ENCODE measurements around the gene THADA.
"Not testable (repeated sequence)": the region's sequence is repeated elsewhere in the genome, so short reads cannot be mapped to it uniquely, and the experiment has no call there.

The THADA gene

GRCh38 chr2:43414586-43415135 is 181.2 kb downstream of the THADA start:
- DNase-seq (ENCODE audit: low read depth, low spot score), result no peak

- DNase-seq (ENCODE audit: low read depth, low spot score), result no peak
Observed at GRCh38 chr2:43414033-43414432, 181.8 kb downstream of the THADA start.

DNA sequence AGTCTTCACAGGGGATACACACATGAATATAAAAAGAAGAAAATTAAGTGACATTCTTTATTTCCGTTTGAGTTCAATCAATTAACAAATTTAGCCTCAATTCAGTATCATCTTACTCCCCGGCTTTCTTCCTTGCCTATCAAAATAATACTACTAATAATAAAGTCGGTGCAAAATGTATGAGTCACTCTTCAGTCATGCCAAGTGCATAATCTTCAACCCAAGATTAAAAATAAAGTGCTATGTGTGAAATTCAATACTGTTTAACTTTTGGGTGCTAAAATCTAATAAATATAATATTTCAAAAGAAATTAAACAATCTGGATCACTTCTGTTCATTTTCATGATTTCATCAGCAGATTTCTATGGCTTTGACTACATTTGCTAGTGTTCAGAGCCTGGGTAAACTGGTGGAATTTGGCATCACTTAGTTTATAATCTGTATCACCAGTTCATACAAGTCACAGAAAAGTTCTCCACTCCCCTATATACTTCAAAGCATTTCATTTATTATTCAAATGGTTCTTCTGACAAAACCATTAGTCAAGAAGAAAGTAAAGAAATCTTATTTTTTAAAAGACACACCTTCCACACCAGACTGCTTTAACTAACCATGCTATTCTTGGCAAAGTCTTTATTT is 183.6 kb downstream of the THADA start:
- DNase-seq (ENCODE audit: low read depth, low spot score), result no peak

DNA sequence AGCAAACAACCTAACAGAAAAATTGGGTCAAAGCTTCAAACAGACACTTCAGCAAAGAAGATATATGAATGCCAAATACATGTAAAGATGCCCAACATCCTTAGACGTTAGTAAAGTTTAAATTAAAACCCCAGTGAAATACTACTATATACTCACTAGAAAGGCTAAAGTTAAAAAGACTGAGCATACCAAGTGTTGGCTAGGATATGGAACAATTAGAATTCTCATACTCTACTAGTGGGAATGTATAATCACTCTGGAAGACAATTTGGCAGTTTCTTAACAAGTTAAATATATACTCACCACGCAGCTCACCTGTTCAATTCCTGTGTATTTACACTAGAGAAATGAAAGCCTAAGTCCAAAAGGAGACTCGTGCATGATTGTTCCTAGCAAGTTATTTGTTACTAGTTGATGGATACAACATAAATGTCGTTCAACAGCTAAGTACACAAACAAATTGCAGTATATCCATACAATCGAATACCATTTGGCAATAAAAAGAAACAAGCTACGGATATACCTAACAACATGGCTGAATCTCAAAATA is 185.7 kb downstream of the THADA start:
- no peak for DNase-seq (ENCODE audit: low read depth, low spot score)

DNA sequence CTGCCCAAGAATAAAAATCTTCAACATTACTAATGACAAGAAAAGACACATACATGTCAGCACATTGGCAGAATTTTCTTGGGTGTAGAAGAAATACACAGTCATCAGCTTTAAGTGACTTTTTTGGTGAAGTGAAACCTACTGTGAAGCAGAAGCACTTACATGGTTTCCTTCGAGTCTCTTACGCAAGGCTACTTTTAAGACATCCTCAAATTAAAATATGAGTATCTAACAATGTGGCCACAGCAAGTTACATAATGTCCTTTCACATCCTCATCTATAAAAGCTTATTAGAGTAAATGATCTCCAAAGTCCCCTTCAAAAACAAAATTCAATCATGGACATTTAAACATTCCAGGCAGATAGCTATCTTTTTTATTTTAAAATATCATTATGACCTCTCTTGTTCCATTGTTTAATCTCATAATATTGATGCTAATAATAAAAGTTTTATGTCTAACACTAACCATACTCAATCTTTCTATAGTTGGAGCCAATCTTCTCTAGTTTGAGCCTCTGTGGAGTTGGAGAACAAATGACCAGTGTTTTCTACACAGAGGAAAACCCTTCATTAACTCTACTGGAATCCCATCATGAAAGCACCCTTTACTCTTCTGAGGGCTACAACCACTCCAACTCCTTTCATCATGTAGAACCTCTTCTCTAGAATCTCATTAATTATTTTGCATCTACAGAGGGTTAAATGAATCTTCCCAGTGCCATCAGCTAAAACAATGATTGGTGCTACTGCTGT is 187.3 kb downstream of the THADA start:
- DNase-seq (ENCODE audit: low read depth, low spot score), result no peak

- no peak for DNase-seq (ENCODE audit: low read depth, low spot score)
Observed at GRCh38 chr2:43407935-43408334, 187.9 kb downstream of the THADA start.

GRCh38 chr2:43406651-43407279 is 189.1 kb downstream of the THADA start:
- no peak for DNase-seq (ENCODE audit: low read depth, low spot score)

GRCh38 chr2:43405829-43406228 is 190.0 kb downstream of the THADA start:
- no peak for DNase-seq (ENCODE audit: low read depth, low spot score)

DNA sequence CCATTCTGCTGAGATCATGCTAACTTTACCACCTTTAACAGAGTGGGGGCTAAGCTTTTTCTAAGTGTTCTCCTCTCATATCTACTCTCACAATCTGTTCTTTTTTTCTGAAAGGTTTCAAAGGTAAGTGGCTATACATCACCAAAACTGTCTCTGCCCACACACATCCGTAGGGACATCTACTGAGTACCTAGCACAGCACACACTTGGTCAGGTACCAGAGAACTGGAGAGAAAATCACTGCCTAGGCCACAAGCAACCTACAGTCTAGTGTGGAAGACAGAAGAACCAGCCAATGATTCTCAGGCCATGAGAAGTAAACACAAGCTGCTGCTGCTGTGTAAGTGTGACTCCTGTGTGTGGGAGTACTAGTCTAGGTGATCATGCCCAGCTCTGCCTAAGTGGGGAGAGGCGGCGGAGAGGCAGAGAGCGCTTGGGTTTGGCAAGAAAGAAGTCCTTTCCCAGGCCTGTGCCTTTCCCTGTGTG is 193.3 kb downstream of the THADA start:
- DNase-seq (ENCODE audit: low read depth, low spot score), result no peak

- no peak for DNase-seq (ENCODE audit: low read depth, low spot score)
Observed at GRCh38 chr2:43402002-43402401, 193.8 kb downstream of the THADA start.

GRCh38 chr2:43400508-43400907 is 195.3 kb downstream of the THADA start:
- DNase-seq (ENCODE audit: low read depth, low spot score), result no peak

- DNase-seq (ENCODE audit: low read depth, low spot score), result no peak
Observed at GRCh38 chr2:43399515-43400264, 196.1 kb downstream of the THADA start.

- no peak for DNase-seq (ENCODE audit: low read depth, low spot score)
Observed at GRCh38 chr2:43399098-43399497, 196.7 kb downstream of the THADA start.

GRCh38 chr2:43397821-43398220 is 198.0 kb downstream of the THADA start:
- DNase-seq (ENCODE audit: low read depth, low spot score), result no peak

GRCh38 chr2:43397411-43397810 is 198.4 kb downstream of the THADA start:
- DNase-seq (ENCODE audit: low read depth, low spot score), result no peak

DNA sequence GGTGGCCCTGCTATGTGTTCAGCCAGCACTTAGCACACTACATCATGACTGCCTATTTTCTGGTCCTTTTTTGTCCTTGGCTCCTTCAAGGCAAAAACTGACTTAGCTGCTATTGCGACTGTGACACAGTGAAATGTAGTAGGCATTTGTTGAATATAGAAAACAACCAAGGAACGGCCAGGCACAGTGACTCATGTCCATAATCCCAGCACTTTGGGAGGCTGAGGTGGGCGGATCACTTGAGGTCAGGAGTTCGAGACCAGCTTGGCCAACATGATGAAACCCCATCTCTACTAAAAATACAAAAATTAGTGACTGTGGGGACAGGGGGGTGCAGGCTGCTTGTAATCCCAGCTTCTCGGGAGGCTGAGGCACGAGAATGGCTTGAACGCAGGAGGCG is 199.5 kb downstream of the THADA start:
- DNase-seq (ENCODE audit: low read depth, low spot score), result not testable (repeated sequence)

GRCh38 chr2:43393918-43394317 is 201.9 kb downstream of the THADA start:
- no peak for DNase-seq (ENCODE audit: low read depth, low spot score)

DNA sequence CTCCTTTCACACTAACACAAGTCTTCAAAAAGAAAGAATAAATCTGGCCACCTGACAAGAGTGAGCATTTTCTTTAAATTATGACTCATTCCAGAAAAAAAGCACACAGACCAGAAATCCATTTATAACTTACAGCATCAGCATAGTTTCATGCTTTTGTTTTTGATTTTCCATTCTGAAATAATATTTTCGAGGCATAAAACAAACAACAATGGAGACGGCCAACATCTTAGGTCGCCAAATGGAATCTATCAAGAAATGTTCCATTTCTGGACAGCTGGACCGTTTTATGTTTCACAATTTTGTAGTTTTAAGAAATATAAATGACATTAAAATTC is 204.0 kb downstream of the THADA start:
- DNase-seq (ENCODE audit: low read depth, low spot score), result no peak

GRCh38 chr2:43391201-43391877 is 204.5 kb downstream of the THADA start:
- DNase-seq (ENCODE audit: low read depth, low spot score), result no peak

- no peak for DNase-seq (ENCODE audit: low read depth, low spot score)
Observed at GRCh38 chr2:43389581-43390466, 206.0 kb downstream of the THADA start.
